Fibroblast of peridontal ligament (primary cell): ENCODE measurements around the gene ALPI.
"Not testable (repeated sequence)": the region's sequence is repeated elsewhere in the genome, so short reads cannot be mapped to it uniquely, and the experiment has no call there.

Experiments used
- DNase-seq: peaks from one replicate; pipeline ENCODE4 v3.0.0-alpha.2; 2010; ENCODE audit errors: extremely low read depth

The ALPI gene

DNA sequence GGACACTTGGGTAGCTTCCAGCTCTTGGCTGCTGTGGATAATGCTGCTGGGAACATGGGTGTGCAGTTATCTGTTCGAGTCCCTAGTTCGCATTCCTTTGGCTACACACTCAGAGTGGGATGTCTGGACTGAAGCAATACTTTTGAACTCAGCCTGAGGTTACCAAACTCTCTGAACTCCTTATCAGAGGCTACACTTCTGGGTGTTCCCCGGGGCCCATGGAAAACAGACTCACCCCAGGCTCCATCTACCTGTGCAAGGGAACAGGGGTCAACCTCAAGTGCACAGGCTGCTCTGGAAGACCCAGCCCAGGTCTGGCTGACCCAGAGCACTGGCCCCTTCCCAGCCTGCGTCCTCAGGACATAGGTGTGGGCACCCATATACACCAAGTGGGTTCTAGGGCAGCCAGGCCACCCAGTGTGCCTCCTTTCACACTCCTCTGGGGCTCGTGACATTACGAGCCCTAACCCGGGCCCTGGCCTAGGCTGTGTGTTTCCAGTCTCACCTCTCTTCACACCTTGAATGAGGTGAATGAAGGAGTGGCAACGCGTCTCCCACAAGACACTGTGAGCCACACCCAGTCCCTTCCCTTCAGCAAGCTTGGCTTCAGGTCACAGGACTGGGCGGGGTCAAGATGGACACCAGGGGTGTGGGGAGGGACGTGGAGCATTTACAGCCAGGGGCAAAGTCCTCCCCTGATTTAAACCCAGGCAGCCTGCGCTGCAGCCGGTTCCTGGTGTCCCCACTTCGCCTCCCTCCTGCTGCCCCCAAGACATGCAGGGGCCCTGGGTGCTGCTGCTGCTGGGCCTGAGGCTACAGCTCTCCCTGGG lies at the start of gene ALPI:
ALPI (plus strand) TSS at position 728 of the 830 bp plus-strand sequence; CDS start at position 775, 47 bp downstream.
- DNase-seq, result no peak

DNA sequence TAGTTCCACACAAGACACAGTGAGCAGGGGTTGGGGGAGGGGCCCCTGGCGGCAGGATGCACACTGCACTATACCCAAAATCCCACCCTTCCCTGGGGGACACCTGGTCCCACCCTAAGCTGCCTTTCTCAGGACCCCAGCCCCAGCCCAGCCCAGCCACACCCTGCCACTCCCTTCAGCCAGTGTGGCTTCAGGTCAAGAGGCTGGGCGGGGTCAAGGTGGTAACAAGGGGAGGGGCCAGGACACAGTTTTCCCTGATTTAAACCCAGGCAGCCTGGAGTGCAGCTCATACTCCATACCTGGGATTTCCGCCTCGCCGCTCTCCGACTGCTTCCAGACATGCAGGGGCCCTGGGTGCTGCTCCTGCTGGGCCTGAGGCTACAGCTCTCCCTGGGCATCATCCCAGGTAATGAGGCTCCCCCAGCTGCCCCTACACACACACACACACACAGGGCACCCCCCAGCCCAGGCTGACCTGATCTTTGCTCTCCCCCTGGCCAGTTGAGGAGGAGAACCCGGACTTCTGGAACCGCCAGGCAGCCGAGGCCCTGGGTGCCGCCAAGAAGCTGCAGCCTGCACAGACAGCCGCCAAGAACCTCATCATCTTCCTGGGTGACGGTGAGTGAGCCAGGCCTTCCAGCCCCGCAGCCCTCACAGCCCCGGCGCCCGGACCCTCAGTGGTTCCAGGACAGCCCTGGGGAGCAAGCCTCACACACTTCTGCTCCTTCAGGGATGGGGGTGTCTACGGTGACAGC lies 49.2 kb upstream of the ALPI start, which contains the start of gene ALPG:
ALPG (plus strand) TSS at position 289 of the 755 bp plus-strand sequence; CDS start at position 340, 51 bp downstream.
- no peak for DNase-seq

DNA sequence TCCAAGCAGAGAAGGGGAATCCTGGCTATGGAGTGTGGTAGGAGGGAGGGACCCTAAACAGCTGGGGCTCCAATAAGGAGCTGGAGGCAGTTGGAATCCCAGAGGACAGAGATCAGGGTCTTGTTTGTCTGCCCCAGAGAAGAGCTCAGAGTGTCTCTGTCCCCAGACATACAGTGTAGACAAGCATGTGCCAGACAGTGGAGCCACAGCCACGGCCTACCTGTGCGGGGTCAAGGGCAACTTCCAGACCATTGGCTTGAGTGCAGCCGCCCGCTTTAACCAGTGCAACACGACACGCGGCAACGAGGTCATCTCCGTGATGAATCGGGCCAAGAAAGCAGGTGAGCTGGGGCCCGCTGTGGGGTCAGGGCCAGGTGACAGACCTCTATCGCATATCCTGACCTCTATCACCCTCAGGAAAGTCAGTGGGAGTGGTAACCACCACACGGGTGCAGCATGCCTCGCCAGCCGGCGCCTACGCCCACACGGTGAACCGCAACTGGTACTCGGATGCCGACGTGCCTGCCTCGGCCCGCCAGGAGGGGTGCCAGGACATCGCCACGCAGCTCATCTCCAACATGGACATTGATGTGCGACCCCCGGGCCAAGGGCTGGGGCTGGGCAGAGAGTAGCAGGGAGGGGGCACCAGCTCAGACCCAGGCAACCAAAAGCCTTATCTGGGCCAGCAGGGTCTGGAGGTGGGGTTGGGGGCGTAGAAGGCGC lies 48.4 kb upstream of the ALPI start:
- not testable (repeated sequence) for DNase-seq

DNA sequence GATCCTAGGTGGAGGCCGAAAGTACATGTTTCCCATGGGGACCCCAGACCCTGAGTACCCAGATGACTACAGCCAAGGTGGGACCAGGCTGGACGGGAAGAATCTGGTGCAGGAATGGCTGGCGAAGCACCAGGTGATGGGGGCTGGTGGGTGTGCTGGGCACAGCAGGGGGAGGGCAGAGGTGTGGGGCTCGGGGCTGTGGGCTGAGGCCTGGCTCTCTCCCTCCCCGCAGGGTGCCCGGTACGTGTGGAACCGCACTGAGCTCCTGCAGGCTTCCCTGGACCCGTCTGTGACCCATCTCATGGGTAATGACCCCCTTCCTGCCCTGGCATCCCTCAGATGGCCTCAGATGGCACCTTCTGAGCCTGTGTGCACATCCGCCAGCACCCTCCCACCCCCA lies 47.7 kb upstream of the ALPI start:
- not testable (repeated sequence) for DNase-seq

DNA sequence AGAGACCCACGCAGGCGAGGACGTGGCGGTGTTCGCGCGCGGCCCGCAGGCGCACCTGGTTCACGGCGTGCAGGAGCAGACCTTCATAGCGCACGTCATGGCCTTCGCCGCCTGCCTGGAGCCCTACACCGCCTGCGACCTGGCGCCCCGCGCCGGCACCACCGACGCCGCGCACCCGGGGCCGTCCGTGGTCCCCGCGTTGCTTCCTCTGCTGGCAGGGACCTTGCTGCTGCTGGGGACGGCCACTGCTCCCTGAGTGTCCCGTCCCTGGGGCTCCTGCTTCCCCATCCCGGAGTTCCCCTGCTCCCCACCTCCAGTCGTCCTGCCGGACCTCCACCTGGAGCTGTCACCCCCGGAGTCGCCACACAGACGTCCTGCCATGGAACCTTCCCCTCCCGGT lies 46.3 kb upstream of the ALPI start:
- not testable (repeated sequence) for DNase-seq

DNA sequence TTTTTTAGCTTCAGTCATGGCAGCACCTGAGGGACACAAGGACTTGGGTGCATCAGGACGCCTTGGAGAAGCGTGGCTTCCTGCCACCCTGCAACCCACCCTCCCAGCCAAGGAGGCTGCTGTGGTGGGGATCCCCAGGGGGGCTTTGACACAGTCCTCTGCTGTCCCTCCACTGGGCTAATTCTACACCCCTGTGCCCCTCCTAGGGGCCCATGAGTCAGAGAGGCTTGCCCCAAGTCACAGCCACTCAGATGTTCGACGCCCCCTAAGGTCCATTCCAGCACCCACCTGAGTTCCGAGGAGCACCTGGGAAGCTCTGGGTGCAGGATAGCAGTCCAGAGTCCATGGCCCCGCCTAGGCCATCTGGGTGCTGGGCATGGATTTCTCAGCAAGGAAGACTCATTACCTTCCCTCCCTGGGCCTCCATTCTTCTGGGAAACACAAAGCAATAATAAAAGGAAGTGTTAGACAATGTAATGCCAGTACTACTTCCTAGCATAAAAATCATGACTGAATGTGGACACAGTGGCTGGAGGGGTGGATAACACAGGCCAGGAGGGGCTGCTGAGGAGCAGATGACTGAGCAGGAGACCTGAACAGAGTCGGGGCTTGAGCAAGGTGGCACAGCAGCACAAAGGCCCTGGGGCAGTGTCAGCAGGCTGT lies 45.6 kb upstream of the ALPI start:
- DNase-seq, result no peak

DNA sequence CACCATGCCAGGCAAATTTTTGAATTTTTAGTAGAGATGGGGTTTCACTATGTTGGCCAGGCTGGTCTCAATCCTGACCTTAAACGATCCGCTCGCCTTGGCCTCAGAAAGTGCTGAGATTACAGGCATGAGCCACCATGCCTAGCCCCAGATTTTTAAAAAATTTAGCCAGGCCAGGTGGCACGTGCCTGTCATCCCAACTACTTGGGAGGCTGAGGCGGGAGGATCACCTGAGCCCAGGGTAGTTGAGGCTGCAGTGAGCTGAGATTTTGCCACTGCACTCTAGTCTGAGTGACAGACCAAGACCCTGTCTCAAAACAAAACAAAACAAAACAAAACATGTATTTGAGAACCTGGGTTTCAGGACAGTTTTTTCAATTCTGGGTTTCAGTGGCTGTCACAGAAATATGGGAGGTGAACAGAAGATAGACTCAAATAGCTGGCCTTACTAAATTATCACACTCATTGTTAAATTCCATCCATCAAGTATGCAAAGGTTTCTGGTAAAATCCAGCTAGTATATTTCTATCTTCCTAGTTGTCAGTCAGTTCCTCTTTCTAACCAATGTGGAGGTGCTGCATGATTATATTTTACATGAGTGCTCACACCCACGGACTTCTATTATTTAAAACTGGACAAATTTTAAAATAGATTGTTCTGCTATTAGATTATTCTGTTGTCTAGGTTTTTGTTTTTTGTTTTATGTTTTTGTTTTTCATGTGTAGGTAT lies 43.9 kb upstream of the ALPI start:
- no peak for DNase-seq

DNA sequence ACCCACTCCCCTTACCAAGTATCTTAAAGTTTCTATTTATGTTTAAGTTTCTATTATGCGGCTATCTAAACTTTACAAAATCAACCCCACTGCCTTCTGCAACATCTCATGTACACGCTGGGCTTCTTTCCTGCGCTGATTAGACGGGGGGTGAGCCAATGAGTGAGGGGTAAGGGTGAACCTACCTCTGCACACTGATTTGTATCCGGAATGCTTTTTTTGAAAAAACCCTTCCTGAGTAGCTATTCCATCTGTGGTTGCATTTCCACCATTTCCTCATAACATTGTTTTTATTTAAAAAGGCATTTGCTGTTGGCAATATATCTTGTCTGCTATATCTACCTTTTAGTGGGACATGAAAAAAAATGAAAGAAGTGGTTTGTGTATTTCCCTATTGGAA lies 43.0 kb upstream of the ALPI start:
- no peak for DNase-seq

DNA sequence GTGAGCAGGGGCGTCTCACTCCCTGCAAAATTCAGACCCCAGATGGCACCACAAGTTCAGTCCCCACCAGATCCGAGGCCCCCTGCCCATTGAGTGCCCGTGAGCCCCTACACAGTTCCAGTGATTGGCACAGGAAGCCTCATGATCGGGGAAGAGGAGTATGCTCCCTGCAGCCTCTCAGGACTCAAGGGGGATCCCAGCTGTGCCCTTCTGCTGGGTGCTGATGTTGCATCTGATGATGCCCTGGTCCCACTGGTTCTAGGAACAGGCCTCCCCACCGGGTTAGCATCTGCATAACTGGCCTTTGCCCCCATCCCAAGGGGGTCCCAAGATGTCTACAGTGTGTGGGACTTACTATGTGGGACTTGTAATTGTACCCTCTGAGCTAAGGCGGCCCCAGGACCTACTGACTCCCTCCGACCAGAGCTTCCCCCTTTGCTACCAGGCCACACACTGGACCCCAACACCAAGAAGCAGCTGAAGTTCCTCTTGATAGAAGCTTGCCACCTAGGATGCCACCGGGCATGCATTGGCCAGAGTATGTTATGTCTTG lies 40.7 kb upstream of the ALPI start:
- no peak for DNase-seq

DNA sequence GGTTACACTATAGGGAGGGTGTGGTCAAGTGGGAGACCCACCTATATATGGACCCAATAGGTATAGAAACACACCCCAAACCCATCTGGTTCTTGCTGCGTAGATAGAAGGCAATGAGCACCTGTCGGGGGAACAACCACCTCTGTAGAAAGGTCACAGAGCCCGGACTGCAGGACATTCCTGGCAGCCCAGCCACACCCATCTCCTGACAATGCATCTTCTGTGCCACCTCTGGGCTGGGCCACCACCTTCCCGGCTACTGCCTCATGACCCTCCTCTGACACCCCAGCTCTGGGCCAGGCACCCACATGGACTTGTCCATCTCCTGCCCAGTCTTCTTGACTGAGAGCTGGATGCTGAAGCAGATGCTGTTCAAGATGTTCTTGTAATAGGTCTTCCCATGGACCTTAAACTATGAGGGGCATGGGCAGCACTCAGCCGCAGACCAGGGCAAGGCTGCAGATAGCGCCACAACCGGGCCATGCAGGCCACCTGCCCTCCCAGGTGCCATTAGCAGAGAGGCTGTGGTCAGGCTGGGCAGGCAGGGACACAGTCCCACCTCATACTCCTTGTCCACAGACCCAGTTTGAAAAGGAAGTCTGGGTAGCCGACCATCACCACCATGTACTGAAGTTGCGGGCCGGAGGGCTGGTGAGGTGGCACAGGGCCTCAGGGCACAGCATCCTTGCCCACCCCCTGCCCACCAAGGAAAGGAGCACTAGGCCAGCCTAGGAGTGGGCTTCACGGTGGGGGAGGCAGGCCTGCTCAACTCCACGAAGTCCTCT lies 40.0 kb upstream of the ALPI start:
- no peak for DNase-seq

DNA sequence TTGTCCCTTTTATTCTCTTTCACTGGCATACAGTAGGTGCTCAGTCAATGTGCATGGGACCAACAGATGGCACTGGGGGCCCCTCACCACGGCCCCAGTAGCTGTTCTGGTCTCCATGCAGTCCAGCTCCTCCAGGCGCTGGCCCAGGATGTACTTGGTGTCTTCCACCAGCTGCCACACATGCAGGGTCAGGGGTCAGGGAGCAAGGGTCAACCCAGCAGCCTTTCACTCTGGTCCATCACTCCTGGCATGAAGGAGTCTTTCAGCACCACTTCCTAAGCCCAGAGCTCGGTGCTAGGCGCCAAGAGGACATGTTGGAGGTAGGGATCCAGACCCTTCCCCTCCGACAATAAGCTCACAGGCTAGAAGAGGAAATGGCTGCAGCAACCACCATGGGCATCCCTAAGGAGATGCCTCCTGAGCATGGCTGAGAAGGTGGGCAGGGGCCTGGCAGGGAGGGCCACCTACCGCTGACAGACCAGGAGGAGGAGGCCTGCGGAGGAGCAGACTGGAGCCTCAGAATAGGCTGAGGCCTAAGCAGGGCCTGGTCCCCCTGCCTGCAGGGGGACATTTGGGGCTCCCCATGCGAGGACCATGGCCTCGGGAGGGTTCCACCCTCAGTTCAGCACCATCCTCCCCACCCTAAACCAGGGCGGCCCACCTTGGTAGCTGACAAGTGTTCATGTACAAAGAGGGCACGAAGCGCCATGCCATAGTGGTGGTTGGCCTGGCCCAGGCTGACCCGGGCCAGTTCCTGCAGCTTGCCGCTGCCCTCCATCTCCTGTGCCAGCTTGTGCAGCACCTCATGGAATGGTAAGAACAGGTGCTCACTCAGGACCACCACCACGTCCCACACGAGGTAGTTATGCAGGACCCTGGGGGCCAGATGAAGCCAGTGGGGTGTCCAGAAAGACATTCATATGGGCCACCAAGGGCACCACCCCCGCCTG lies 39.2 kb upstream of the ALPI start:
- DNase-seq, result no peak

DNA sequence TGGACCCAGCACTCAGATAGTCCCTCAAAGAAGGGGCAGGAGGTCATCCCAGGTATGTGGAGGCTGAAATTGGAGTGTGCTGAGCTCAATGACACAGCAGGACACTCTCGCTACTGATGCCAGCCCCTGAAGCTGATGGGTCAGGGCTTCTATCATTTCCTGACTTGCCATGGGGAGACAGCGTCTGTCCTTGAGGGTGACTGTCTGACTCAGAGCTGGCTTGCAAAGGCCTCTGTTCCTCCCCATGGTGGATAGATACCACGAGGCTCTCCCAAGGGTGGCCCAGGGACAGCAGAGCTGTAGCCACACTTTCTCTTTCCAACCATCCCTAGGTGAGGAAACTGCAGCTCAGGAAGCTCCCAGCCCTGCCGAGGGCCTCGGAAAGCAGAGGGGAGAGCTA lies 38.5 kb upstream of the ALPI start:
- DNase-seq, result no peak

DNA sequence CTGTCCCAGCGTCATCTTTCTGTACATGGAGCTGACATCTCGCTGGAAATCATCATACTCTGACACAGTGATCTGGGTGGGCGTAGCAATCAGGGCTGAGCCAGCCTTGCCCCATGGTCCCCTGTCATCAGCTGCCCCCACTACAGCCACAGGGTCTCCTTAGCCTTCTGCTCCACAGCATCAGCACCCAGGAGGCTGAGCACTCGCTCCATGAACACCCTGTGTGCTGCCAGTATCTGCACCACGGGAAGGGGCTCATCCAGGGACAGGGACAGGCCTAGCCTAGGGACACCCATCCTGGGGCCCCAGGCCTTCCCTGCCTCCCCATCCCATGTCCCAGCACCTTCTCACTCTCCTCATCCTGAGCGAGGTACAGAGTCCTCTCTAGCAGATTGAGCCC lies 37.9 kb upstream of the ALPI start:
- no peak for DNase-seq

DNA sequence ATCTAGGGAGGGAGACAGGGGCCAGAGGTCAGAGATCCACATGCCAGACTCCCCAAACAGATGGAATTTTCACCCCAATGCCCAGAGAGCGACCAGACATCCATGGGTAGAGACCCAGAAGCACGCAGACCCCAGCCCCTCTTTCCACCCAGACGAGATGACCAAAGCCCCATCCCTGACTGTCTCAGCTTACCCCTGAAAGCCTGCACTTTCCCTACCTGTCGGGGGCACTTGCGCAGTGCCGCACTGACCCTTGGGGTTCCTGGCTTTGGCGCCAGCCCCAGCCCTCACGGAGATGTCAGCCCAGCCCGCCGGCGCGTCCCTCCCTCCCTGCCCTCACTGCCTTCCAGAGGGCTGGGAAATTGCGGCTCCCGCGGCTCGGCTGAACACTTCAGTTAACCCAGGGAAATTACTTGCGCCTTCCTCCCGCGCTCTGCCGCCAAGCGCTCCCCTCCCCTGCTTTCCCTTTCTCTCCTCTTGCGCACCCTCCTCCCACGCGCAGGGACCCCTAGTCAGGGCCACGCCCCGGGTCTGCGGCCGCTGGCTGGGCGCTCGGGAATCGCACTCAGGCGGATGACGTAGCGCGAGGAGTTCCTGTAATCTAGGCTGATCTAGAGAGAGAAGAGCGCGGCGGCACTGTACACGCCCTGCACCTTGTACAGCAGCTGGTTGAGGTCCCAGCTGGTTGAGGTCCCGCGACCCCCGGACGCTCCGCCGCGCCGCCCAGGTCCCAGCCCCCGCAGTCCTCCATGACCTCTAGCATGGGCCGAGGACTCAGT lies 37.3 kb upstream of the ALPI start:
- DNase-seq, result no peak

DNA sequence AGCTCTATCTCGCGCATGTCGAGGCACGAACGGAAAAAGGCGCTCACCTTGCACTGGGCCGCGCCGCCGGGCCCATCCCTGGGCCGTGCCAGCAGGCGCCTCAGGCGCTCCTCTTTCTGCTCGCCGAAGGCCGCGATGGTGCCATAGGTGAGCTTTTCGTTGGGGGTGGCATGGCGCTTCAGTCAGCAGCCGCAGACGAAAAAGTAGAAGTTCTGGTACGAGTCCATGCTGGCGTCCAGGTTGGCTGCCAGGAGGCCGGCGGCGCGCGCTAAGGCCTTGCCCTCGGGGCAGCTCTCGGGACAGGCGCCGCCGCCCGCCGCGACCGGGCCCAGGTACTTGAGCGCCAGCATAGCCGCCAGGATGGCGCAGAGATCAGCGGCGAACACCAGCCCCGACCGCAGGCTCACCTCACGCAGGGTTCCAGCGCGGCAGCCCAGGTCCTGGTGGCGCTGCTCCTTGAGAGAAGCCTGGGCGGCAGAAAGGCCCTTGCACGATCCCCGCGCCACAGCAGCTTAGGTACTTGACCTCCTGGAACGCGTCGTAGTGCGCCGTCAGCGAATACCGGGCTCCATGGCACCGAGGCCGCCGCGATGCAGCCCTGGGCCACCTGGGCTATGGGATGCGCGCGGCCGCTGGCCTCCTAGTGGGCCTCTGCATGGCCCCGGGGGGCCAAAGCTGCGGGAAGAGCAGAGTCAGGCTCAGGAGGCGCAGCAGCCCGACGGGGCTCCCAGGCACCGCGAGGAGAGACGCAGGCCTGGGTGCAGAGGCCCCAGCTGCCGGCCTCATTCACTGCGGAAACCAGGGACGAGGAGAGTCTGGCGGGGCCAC lies 36.5 kb upstream of the ALPI start:
- DNase-seq, result no peak

DNA sequence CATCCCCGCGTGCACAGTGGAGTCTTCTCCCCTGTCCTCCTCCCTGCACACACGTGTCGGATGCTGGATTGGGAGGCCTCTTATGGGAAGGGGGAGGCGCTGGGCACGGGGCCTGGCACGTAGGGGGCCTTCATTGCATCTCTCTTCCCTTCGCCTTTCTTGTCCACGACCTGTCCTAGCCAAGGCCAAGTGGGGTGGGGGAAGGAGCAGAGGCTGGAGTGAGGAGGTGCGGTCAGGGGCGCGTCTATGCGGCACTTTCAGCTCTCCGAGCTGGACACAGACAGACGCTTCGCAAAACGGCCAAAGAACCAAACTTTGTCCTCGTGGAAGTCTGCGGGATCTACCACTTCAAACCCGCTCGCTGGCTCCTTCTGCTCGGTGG lies 35.9 kb upstream of the ALPI start:
- no peak for DNase-seq
